ENCODE results near the gene DCST1. TPM values are rescaled to one million over a fixed set of nuclear protein-coding genes. Genes with fewer than 3 reads are reported as not detected.

The DCST1 gene
- total and polyA plus RNA-seq, 2 donors (not counting 3 experiments of a cell fraction or from before 2014, with no cell fraction given), result not detected

DNA sequence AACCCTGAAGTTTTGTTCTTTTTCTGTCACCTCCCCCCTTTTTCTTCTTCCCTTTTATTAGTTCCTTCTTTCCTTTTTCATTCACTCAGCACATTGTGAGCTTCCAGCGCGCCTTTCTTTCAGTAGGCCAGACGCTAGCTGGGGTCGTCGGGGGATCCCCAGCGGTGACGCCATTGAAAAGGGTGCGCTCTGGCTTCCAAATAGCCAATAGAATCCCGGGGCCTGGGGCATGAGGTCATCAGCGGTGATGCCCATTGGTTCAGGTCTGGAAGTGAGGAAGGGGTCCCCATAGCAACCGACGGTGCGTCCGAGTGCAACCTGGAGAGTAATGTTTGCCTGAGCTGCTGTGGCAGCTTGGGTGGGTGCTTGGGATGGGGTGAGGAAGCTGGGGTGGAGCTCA, 38.1 kb downstream of the DCST1 start:
- ChIA-PET CTCF (interaction anchor here (1.0 to 1.6 kb wide), 3 partner anchors 10 to 20 kb away, joined by 3 to 5 read pairs (median 4); no protein-coding TSS in a partner anchor), POLR2A (no interaction called here)
- H3K27ac ChIP-seq (ENCODE audit: insufficient read depth, low read depth, low read length), result no peak overlapping the region
- H3K4me1 ChIP-seq (ENCODE audit: control insufficient read depth, extremely low read depth, insufficient read depth, low read length), result no peaks in the 10 kb centered on the region
- TF ChIP-seq GATA2 (IDR thresholded peaks at IDR 0.05; ENCODE audit: insufficient read depth, insufficient read length, low read depth, low read length), result no peak
- TF ChIP-seq EZH2 (IDR thresholded peaks at IDR 0.05; ENCODE audit: borderline replicate concordance, low read depth, low read length, severe bottlenecking), result no peak
- TF ChIP-seq POLR2AphosphoS5 (IDR thresholded peaks at IDR 0.05; ENCODE audit: insufficient read depth, low read depth, low read length), result no peak
- no peak for TF ChIP-seq MYC (IDR thresholded peaks at IDR 0.05; ENCODE audit: low read depth, low read length)
- no peak overlapping the region for H3K4me2 ChIP-seq (ENCODE audit: insufficient read depth, low read length)
- H3K9ac ChIP-seq (replicated peaks; ENCODE audit: extremely low read depth, insufficient read depth, low read length), result no peak overlapping the region
- peaks cover 0 to 4% of the 10 kb centered on the region in 2 experiments for H3K27me3 ChIP-seq (ENCODE audit: control insufficient read depth in 2 of 2, insufficient read depth in 2 of 2, low read length in 2 of 2)
- DNase-seq (ENCODE audit: low read depth, low spot score) (no peak), FAIRE-seq (no peak)
- no peaks in the 10 kb centered on the region for H4K20me1 ChIP-seq (replicated peaks; ENCODE audit: control insufficient read depth, extremely low read depth, insufficient read depth, low read length)
- no peaks in the 10 kb centered on the region for H3K9me1 ChIP-seq (replicated peaks; ENCODE audit: control insufficient read depth, extremely low read depth, insufficient read depth, low read length)
- H3K4me3 ChIP-seq (replicated peaks in 1 of 3; ENCODE audit: insufficient read depth in 1 of 3, low read depth in 1 of 3, low read length in 3 of 3), result no peak overlapping the region
- dilution Hi-C loops (cut with MboI; ENCODE audit: extremely low pct_ligation_motif_present, low sequenced_read_pairs), result no loop called here
- no TSS peak for BruUV-seq (replicated peaks)
- no peak overlapping the region for H2AFZ ChIP-seq (ENCODE audit: low read depth, low read length)
- H3K36me3 ChIP-seq (ENCODE audit: control insufficient read depth in 2 of 2, extremely low read depth in 1 of 2, insufficient read depth in 2 of 2, low read length in 2 of 2), result peaks cover 4 to 6% of the 10 kb centered on the region in 2 experiments
- H3K9me3 ChIP-seq (replicated peaks; ENCODE audit: control insufficient read depth, insufficient read depth, low read length), result no peaks in the 10 kb centered on the region
- no peaks in the 10 kb centered on the region for H3K79me2 ChIP-seq (ENCODE audit: control insufficient read depth, insufficient read depth, low read length)
- intact Hi-C loops (cut with micrococcal nuclease), result loop anchor here (2.0 kb wide), 1 partner anchor 13 kb away; no protein-coding TSS in a partner anchor

GRCh38 chr1:155072531-155073289, 39.1 kb downstream of the DCST1 start:
- no peak overlapping the region for H3K4me2 ChIP-seq (ENCODE audit: insufficient read depth, low read length)
- TF ChIP-seq, protein P1, sequence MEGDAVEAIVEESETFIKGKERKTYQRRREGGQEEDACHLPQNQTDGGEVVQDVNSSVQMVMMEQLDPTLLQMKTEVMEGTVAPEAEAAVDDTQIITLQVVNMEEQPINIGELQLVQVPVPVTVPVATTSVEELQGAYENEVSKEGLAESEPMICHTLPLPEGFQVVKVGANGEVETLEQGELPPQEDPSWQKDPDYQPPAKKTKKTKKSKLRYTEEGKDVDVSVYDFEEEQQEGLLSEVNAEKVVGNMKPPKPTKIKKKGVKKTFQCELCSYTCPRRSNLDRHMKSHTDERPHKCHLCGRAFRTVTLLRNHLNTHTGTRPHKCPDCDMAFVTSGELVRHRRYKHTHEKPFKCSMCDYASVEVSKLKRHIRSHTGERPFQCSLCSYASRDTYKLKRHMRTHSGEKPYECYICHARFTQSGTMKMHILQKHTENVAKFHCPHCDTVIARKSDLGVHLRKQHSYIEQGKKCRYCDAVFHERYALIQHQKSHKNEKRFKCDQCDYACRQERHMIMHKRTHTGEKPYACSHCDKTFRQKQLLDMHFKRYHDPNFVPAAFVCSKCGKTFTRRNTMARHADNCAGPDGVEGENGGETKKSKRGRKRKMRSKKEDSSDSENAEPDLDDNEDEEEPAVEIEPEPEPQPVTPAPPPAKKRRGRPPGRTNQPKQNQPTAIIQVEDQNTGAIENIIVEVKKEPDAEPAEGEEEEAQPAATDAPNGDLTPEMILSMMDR (IDR thresholded peaks at IDR 0.05; ENCODE audit: extremely low read depth in 1 of 2, insufficient read depth in 1 of 2, low read depth in 1 of 2, low read length in 2 of 2), result no peak
- no peak for TF ChIP-seq MYC (IDR thresholded peaks at IDR 0.05; ENCODE audit: low read depth, low read length)
- TF ChIP-seq FOS (IDR thresholded peaks at IDR 0.05; ENCODE audit: borderline replicate concordance, insufficient read depth, low read length), result no peak
- no peak for TF ChIP-seq EZH2 (IDR thresholded peaks at IDR 0.05; ENCODE audit: borderline replicate concordance, low read depth, low read length, severe bottlenecking)
- TF ChIP-seq, protein P2, sequence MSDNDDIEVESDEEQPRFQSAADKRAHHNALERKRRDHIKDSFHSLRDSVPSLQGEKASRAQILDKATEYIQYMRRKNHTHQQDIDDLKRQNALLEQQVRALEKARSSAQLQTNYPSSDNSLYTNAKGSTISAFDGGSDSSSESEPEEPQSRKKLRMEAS (IDR thresholded peaks at IDR 0.05; ENCODE audit: insufficient read depth, insufficient read length), result no peak
- no peaks in the 10 kb centered on the region for H3K9me1 ChIP-seq (replicated peaks; ENCODE audit: control insufficient read depth, extremely low read depth, insufficient read depth, low read length)
- ChIA-PET CTCF (interaction anchor here (1.0 to 2.0 kb wide), 5 partner anchors 11 to 55 kb away, joined by 3 to 6 read pairs (median 5); no protein-coding TSS in a partner anchor), POLR2A (no interaction called here)
- no peak overlapping the region for H3K9ac ChIP-seq (replicated peaks; ENCODE audit: extremely low read depth, insufficient read depth, low read length)
- no peak overlapping the region for H3K4me3 ChIP-seq (replicated peaks in 1 of 3; ENCODE audit: insufficient read depth in 1 of 3, low read depth in 1 of 3, low read length in 3 of 3)
- BruUV-seq (replicated peaks), result no TSS peak
- no peaks in the 10 kb centered on the region for H3K79me2 ChIP-seq (ENCODE audit: control insufficient read depth, insufficient read depth, low read length)
- dilution Hi-C loops (cut with MboI; ENCODE audit: extremely low pct_ligation_motif_present, low sequenced_read_pairs) (no loop called here), intact Hi-C loops (cut with micrococcal nuclease) (no loop called here)
- DNase-seq (ENCODE audit: low read depth, low spot score), result no peak
- H3K27ac ChIP-seq (ENCODE audit: insufficient read depth, low read depth, low read length), result no peak overlapping the region
- H3K27me3 ChIP-seq (ENCODE audit: control insufficient read depth in 2 of 2, insufficient read depth in 2 of 2, low read length in 2 of 2), result peaks cover 0 to 4% of the 10 kb centered on the region in 2 experiments
- FAIRE-seq, result no peak
- H3K9me3 ChIP-seq (replicated peaks; ENCODE audit: control insufficient read depth, insufficient read depth, low read length), result no peaks in the 10 kb centered on the region
- no peaks in the 10 kb centered on the region for H4K20me1 ChIP-seq (replicated peaks; ENCODE audit: control insufficient read depth, extremely low read depth, insufficient read depth, low read length)
- no peak overlapping the region for H2AFZ ChIP-seq (ENCODE audit: low read depth, low read length)
- no peaks in the 10 kb centered on the region for H3K4me1 ChIP-seq (ENCODE audit: control insufficient read depth, extremely low read depth, insufficient read depth, low read length)
- peaks cover 4 to 6% of the 10 kb centered on the region in 2 experiments for H3K36me3 ChIP-seq (ENCODE audit: control insufficient read depth in 2 of 2, extremely low read depth in 1 of 2, insufficient read depth in 2 of 2, low read length in 2 of 2)
